ENCODE data around the gene GARIN5A.

The GARIN5A gene

GRCh38 chr19:50507376-50507775 is 30.7 kb upstream of the GARIN5A start:
- no peak for DNase-seq

DNA sequence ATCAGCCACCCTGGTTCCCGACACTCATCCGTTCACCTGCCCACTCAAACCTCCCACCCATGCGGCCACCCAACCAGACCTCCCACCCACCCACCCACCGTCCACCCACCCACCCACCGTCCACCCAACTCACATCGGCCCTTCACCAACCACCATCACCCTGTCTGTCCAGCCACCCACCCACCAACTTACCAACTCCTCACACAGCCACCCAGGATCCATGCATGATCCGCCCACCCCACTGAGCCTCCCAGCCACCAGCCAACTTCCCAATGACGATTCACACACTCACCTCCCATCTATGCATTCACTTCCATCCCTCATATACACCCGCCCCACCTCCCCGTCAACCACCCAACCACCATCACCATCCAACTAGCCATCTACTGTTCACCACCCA is 30.1 kb upstream of the GARIN5A start:
- no peak for DNase-seq

GRCh38 chr19:50505856-50506611 is 29.4 kb upstream of the GARIN5A start:
- DNase-seq = no peak

- no peak for DNase-seq
These were observed 25.2 kb upstream of the GARIN5A start for GRCh38 chr19:50501568-50502475.

- DNase-seq = no peak
These were observed 24.5 kb upstream of the GARIN5A start for GRCh38 chr19:50501186-50501567.

GRCh38 chr19:50500753-50501151 is 24.1 kb upstream of the GARIN5A start:
- DNase-seq = no peak

DNA sequence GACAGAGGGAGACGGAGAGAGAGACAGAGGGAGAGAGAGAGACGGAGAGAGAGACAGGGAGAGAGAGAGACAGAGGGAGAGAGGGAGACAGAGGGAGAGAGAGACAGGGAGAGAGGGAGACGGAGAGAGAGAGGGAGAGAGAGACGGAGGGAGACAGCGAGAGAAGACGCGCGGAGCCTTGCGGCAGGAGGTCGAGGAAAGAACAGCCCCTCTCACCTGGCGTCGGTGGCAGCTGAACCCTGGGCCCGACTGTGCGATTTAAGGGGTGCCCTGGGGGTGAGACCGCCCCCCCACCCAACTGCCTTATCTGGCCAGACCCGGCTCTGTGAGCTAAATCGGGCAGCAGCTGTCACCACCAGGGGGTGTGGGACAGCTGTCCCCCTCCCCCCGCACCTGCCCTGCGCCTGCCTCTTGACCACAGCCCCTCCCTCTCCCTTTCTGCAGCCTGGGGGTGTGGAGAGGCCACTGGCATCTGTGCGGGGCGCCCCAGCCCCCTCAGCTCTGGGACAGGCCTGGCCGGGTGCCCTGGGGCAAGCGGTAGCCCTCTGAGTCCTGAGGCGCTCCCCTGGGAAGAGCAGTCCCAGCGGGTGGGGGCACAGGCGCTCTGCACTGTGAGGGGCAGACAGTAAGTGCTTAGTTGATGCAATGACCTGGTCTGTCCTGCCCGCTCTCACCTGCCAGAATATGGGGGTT is 23.6 kb upstream of the GARIN5A start:
- DNase-seq = no peak

DNA sequence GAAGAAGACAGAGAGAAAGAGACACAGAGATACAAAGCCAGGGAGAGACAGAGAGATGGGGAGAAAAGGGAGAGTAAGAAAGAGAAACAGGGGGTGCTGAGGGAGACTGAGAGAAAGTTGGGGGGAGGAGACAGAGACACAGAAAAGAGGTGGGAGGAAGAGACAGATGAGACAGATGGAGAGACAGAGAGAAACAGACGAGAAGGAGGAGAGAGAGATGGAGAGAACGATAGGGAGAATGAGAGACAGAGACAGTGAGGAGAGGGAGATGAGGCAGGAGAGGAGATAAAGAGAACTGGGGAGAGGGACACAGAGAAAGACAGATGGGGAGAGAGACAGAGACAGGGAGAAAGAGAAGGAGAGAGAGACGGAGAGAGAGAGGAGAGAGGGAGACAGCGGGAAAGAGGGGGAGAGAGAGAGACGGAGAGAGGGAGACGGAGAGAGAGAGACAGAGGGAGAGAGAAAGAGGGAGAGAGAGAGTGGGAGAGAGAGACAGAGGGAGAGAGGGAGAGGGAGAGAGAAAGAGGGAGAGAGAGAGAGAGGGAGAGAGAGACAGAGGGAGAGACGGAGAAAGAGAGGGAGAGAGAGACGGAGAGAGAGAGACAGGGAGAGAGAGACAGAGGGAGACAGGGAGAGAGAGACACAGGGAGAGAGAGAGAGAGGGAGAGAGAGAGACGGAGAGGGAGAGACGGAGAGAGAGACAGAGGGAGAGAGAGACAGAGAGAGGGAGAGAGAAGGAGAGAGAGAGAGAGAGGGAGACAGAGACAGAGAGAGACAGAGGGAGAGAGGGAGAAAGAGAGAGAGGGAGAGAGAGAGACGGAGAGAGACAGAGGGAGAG is 21.8 kb upstream of the GARIN5A start:
- DNase-seq = no peak

DNA sequence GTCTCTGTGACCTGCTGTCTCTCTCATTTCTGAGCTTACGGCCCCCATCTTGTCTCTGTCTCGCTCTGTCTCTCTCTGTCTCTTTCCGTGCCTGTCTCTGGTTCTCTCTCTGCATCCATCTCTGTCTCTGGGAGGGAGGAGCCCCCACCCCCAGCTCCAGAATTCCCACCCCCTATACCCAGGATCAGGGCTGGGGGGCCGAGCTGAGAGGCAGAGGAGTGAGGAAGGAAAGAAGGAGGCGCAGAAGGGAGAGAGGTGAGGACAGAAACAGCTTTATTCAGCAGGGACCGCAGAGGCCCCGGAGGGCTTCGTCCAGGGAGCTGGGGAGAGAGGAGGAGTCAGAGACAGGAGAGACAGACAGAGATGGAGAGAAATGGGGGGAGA is 20.4 kb upstream of the GARIN5A start:
- DNase-seq = no peak

- DNase-seq = no peak
These were observed 19.8 kb upstream of the GARIN5A start for GRCh38 chr19:50496189-50497021.

DNA sequence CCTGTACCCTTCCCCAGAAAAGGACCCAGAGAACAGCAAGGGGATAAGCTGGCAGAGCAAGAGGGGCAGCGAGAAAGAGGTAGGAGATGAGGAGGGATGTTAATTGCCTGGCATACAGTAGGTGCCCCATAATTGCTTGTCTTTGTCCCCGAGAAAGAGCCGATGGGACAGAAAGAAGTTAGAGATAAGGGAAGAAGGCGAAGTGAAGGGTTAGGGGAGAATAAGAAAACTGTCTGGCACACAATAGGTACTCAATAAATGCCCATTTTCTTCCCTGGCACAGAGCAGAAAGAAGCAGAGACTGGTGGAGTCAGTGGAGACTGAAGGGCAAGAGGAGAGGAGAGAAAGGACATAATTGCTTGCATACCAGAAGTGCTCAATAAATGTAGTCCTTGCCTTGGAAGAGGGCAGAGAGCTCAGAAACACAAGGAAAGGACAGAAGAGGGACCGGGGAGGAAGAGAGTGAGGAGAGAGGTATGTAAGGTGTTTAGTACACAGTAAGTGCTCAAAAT is 18.4 kb upstream of the GARIN5A start:
- no peak for DNase-seq

DNA sequence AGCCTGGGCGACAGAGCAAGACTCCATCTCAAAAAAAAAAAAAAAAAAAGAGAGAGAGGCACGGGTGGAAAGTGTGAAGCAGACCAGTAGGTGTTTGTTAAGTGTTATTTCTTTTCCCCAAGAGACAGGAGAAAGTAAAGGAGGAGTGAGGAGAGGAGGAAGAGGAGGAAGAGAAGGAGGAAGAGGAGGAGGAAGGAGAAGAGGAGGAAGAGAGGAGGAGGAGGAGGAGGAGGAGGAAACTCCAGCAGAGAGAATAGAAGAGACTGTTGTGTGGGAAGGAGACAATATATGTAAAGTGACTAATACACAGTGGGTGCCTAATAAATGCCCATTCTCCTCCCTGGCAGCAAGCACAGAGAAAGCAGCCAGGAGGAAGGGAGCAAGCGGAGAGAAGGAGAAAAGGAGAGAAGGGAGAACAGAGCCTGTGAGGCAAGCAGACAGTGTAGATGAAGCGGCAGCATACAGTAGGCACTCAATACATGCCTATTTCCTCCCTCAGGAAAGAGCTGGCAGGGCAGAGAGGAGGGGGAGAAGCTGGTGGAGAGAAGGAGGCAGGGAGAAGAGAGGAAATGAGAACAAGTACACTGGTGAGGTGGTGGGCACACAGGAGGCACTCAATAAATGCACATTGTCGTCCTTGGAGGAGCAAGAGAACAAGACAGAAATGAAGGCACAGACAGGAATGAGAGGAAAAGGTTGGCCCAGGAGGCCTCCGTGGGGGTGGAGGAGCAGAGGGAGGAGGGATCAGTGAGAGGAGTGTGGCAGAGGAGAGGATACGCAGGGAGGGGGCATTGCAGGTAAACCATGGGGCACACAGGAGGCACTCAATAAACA is 17.8 kb upstream of the GARIN5A start:
- DNase-seq = no peak

DNA sequence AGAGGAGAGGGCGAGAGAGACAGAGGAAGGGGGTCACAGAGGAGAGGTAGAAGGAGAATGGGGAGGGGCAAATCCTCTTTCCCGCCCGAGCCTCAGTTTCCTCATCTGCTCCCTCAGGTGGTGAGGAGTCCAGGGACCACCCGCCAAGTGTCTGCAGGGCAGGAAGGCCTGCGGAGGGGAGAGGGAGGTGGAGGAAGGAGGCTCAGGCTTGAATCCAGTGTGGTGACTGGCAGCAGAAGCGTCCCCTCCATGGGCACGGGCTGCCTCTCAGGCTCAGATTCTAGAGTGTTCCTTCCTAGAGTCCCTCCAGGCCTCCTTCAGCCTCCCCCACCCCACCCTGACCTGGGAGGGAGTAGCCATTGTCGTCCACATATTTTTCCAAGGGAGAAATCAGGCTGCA is 16.5 kb upstream of the GARIN5A start:
- no peak for DNase-seq

- no peak for DNase-seq
These were observed 15.8 kb upstream of the GARIN5A start for GRCh38 chr19:50492303-50493052.

DNA sequence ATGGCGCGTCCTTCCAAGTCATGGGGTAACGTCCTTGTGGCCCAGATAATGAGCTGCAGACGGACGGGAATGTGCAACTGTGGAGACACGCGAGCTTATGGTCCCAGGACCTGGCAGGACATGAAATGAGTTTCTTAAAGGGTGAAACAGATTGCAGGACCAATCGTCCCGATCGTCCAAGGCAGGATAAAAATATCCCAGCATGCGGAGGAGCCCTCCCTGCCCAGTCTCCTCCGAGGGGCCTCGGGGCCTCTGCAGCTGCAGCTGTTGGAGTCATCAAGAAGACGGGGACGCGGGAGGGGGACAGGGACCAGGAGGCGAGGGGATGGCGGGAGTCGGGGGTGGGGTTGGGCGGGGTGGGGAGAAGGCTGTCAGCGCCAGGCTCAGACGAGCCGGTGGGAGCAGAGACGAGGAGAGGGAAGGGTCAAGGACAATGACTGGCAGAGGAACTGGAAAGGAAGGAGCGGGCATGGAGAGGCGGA is 14.4 kb upstream of the GARIN5A start:
- DNase-seq = no peak

DNA sequence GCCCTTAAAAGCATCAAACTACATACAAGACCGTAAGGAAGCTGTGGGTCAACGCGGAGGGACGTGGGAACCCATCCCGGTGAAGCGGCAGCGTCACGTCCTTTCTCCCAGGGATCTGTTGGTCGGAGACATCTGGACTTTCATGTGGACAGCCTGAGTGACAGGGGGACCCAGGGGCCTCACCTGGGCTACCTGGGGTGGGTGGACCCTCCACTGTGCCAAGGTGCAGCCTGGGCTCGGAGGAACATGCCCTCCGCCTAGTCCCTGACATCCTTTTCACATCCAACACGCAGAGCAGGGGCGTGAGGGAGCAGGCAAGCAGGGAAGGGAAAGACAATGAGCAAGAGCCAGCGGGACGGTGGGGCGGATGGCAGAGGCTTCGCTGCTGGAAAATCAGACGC is 13.8 kb upstream of the GARIN5A start:
- no peak for DNase-seq

GRCh38 chr19:50489461-50490011 is 12.9 kb upstream of the GARIN5A start:
- no peak for DNase-seq

GRCh38 chr19:50488389-50489194 is 11.9 kb upstream of the GARIN5A start:
- no peak for DNase-seq
